Activated CD4-positive, alpha-beta T cell treated with anti-CD3 and anti-CD28 coated beads, Interleukin-2, amount 50 U/mL, for 24 hours (primary cell): ENCODE measurements around the gene C1QTNF8.
A peak's percentile ranks its signal among the peaks of the same experiment; 100 is the strongest.

Experiments used
- DNase-seq, 2 donors: peaks; one replicate each; pipeline ENCODE4 v3.0.0-alpha.2; 2020; ENCODE audit warnings: low read depth in 1 of 2, low spot score in 1 of 2

Gene C1QTNF8

GRCh38 chr16:1109648-1110047, 13.6 kb upstream of the C1QTNF8 start:
- DNase-seq, result no peak

- no peak for DNase-seq
Measured at GRCh38 chr16:1108299-1109252, 12.5 kb upstream of the C1QTNF8 start.

- DNase-seq, result no peak
Measured at GRCh38 chr16:1107731-1108130, 11.7 kb upstream of the C1QTNF8 start.

- DNase-seq, result no peak
Measured at GRCh38 chr16:1107141-1107540, 11.1 kb upstream of the C1QTNF8 start.

- DNase-seq, result no peak
Measured at GRCh38 chr16:1106659-1107058, 10.6 kb upstream of the C1QTNF8 start.

GRCh38 chr16:1105888-1106620, 10.0 kb upstream of the C1QTNF8 start:
- peak in 1 of 2 donors; percentile 15 for DNase-seq

GRCh38 chr16:1103636-1103980, 7.6 kb upstream of the C1QTNF8 start:
- DNase-seq, result no peak

- DNase-seq, result peak; percentile 42 to 62
Measured at GRCh38 chr16:1102921-1103635, 7.0 kb upstream of the C1QTNF8 start.

GRCh38 chr16:1102333-1102700, 6.3 kb upstream of the C1QTNF8 start:
- no peak for DNase-seq

GRCh38 chr16:1101573-1102332, 5.7 kb upstream of the C1QTNF8 start:
- DNase-seq, result no peak

GRCh38 chr16:1101133-1101532, 5.1 kb upstream of the C1QTNF8 start:
- DNase-seq, result no peak

- DNase-seq, result no peak
Measured at GRCh38 chr16:1100084-1100800, 4.2 kb upstream of the C1QTNF8 start.

- DNase-seq, result no peak
Measured at GRCh38 chr16:1099189-1100083, 3.4 kb upstream of the C1QTNF8 start.

GRCh38 chr16:1098266-1098991, 2.4 kb upstream of the C1QTNF8 start:
- DNase-seq, result no peak

GRCh38 chr16:1097800-1098199, 1.8 kb upstream of the C1QTNF8 start:
- no peak for DNase-seq

- no peak for DNase-seq
Measured at GRCh38 chr16:1097156-1097555, 1.1 kb upstream of the C1QTNF8 start.

GRCh38 chr16:1095450-1096168, 435 bp downstream of the C1QTNF8 start:
- DNase-seq, result no peak
